Kasumi-1 (cell line): ENCODE measurements around the gene ADPRHL1.
"Not testable (repeated sequence)": the region's sequence is repeated elsewhere in the genome, so short reads cannot be mapped to it uniquely, and the experiment has no call there.

Experiments
- DNase-seq, 2 experiments: peaks; one replicate each; lab custom pipeline; 2025; lab: John Stamatoyannopoulos, UW

ADPRHL1 gene

DNA sequence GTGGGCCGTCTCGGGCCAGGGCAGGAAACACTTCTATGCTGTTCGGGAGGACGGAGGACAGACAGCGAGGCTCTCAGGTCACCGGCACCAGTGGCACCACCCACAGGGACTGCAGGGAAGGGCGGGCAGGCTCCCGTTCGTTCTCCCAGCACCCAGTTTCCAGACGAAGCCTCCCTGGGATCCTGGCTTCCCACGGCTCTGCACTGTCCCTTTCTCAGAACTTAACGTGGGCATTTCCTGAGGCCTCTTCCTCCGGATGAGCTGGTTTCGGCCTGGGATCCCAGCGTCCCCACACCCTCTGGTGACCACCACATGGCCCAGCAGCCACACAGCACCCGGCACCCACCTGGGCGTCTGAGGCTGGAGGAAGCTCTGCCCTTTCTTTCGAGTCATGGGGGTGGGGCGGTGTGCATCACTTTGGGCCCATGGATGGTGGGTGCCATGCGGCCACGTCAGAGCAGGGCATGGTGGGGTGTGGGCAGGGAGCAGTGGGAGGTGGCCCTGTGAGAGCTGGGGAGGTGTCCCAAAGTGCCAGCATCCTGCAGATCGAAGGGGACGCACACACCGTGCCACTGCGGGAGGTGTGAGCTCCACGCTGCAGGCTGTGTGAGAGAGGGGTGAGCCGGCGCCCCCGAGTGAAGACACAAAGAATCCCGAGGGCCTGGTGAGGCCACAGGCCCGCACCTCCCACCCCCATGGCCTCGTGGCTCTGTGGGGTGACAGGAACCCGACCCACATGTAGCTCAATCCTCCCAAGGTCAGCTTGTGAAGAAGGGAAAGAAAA, 50.6 kb downstream of the ADPRHL1 start:
- no peak for DNase-seq

DNA sequence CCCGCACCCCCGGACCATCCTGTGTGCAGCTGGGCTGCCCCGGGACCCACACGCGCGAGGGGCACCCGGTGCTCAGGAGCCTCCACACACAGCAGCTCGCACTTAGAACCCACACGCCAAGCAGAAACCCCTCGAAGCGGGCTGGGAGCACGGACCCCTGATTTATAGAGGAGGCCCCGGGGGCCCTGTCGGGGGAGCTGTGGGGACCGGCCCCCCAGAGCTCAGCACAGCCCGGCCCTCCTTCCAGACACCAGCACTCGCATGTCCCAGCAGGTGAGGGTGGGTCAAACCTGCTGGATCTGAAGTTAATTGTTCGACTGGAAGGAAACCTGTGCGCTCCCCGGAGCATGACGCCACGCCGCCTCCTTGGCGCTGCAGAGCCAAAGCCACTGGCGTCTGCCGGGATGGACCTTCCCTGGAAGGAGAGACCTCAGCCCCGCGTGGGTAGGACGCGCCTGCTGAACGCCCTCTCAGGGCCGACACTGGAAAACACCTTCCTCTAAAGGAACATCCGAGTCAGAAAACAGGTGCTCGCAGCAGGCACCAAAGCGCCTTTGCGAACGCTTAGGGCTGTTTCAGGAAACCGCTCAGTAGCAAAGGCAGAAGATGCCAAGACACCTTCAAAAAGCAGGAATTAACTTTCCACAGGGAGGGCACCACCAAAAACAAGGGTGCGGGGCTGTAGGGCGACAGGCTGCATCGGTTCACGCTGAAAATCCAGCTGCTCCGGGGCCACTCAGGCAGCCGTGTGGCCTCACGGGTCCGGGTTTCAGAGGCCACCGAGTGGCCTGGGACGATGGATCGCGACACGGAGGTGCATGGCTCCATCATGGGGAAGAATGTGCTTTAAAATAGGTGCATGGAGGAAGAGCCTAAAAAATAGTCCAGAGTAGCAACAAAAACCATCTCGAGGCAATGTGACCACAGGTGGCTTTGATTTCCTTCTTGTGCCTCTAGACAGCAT, 51.6 kb downstream of the ADPRHL1 start:
- no peak for DNase-seq

DNA sequence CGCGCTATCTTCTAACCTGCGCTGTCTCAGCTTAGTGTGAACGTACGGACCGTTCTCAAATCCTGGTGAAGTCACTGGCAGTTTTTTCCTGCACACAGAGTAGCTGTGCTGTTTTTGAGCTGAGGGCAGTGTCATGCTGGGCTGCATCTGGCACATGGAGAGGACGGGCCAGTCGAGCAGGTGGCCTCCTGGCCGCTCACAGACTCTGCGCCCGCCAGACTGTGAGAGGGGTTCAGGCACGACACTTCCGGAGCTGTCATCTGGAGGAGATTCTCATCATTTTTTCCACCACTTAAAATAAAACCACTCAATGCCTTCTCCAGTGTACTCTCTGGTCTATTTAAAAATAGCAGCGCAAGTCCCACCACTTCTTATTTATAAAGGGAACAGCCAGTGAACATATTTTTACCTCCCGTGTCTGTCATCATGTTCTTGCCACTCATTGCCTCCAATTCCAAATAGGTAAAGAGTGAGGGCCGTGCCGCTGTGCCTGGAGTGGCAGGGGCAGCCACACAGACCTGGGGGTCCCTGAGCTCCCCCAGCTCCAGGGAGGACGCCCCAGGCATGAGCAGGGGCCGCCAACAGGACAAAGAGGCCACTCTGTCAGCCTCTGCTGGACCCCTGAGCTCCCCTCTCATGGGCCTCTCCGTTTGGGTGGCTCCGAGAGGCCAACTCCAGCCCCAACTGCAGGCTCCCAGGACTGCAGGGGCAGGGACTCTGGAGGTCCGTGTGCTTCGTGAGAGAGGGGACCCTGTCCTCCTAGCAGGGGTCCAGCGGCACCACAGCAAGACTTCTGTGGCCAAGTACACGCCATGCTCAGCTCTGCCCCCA, 52.5 kb downstream of the ADPRHL1 start:
- peak; percentile 13 to 14 for DNase-seq

DNA sequence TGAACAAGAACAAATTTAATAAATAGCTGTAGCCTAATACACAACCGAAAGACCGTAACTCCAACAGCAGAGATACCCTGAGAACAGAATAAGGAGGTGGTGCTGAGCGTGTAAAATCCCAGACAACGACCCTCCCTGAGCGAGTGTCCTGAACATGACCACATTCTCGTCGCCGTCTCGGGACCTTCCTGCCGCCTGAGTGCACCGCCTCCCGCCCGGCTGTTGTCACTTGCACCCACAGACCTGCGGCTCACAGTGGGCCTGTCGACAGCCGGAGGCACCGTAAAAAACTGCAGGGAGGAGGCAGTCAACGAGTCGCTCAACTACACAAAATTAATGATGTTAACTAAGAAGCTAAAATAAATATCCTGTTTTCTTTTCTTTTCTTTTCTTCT, 53.5 kb downstream of the ADPRHL1 start:
- no peak for DNase-seq

DNA sequence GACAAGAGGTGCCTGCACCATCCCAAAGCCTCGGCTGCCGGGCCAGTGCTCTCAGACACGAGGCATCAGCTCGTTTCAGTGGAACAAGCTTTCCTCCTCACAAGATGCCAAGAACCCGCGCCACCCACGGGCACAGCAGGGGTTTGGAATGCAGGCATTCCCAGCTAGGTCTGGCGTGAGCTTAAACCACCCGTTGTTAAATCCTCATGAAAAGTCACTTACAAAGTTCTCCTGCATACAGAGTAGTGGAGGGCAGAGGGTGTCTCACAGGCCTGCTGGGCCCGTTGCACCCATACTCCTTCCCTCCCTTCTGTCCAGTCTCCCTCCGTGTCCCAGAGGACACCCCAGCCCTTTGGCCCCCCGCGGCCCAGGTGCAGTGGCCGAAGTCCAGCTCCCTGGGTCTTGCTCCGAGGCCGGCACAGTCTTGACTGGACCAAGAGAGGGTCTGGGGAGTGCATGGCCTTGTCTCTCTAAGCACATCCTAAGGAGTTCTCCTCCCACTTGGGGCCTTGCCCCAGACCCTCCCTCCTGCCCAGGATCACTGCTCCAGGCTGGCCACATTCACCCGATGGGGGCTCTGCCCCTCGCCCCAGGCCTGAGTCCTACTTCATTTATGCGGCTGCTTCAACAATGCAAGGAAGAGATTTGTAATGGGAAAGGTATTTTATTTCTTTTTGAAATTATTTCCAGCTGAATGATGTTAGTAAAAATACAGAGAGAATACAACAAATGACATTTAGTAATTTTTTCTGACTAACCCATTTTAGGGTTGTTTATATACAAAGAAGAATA, 54.1 kb downstream of the ADPRHL1 start:
- no peak for DNase-seq

DNA sequence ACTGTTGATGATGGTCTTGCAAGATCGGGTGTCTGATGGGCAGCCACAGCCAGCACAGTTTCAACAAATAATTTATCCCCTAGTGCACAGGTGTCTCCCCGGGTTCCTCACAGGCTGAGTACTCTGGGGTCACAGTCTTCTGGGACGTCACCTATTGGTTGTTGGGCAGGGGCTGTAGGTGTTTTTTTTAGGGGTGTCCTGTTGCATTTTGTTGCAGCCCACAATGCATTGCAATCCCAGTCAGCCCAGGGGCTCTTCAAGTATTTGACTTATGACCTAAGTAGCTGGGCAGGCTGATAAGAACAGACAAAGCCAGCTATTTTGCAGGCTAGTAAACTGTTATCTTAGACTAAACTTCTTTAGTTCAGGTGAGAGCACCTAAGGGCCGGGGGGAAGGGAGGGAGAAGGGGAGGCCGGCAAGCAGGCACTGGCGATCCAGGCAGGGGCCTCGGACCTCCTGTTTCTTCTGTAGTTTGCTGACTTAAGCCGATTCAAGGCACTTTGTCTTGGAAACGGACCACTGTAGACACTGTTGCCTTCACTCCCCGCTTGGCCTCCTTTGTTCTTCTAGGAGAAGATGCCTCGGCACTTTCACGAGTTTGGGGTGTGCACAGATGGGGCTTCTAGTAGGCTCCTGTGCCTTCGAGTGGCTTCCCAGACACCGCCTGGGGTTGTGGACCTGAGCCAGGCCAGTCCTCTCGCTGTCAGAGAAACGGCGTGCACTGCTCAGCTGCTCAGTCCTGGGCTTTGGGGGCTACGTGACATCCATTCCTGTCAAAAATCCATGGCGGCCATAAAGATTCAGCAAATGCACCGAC, 55.5 kb downstream of the ADPRHL1 start:
- DNase-seq: no peak

DNA sequence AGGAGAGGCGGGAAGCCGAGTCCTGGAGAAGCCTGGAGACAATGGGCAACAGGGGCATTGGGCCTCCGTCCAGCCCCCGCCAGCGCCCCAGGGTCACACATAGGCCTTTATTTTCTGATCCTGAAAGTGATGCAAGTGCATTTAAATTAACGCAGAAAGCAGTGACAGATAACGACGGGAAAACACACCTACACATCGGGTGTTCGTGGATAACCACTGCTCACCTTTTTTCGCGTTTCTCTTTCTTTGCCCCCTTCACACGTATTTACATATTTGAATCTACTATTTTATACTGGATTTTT, 59.0 kb downstream of the ADPRHL1 start:
- DNase-seq: no peak

DNA sequence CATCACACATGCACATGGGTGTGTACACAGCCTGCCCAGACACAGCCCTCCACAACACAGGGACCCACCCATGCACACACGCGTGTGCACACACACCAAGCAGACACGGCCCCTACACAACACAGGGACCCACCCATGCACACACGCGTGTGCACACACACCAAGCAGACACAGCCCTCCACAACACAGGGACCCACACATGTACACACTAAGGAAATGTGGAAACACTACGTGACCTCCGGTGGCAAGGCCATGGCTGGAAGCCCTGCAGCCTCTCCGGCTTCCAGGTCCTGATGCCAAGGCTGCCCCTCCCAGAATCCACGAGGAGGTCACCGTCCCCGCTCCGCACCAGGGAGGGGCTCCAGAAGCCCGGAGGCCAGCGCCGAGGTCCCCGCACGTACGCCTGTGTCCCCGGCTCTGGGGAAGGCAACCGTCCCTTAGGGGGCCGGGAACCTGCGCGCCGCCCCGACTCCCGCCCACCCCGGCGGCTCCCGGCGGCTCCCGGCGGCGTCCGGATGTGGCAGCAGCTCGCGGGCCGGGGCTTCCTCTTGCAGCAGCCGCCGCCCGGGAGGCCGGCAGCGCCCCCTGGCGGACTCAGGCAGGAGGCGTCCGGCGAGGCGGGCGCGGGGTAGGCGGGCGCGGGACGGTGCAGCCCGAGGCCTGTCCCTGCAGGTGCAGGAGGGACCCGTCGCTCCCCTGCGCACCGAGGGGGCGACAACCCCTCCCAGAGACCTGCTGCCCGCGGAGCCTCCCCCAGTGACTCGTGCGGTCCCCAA, 59.5 kb downstream of the ADPRHL1 start:
- peak; percentile 66 to 78 for DNase-seq

DNA sequence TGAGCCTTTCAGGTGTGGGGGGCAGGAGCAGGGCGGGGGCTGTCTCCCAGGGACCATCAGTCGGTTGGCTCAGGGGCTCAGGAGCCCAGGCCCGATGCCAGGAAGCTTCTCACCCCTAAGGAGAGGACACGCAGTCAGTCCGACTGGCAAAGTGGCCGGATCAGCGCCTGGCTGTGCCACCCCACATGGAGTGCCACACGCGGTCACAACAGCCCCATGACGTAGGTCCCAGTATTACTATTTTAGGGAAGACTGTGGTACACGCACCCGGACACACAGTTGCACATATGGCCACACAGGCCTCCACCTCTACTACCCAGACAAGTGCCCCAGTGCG, 60.1 kb downstream of the ADPRHL1 start:
- no peak for DNase-seq

DNA sequence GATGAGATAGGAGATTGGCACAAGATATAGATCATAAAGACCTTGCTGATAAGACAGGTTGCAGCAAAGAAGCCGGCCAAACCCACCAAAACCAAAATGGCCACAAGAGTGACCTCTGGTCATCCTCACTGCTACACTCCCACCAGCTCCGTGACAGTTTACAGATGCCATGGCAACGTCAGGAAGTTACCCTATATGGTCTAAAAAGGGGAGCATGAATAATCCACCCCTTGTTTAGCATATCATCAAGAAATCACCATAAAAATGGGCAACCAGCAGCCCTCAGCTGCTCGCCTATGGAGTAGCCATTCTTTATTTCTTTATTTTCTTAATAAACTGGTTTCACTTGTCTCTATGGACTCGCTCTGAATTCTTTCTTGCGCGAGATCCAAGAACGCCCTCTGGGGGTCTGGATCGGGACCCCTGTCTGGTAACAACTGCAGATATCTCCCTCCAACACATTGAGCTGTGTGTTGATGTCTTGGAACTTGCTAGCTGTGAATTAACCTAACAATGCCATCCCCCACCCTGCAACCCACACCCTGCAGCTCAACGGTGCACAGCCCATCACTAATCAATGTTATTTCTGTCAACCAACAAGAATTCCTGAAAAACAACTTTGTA, 62.3 kb downstream of the ADPRHL1 start:
- no peak for DNase-seq

DNA sequence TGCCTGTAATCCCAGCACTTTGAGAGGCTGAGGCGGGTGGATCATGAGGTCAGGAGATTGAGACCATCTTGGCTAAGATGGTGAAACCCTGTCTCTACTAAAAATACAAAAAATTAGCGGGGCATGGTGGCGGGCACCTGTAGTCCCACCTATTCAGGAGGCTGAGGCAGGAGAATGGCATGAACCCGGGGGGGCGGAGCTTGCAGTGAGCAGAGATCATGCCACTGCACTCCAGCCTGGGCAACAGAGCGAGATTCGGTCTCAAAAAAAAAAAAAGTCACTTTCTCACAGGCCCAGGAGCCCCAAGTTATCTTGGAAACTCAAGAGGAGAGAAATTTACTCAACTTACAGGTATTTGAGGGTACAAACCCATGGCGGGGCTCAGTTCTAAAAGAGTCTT, 63.7 kb downstream of the ADPRHL1 start:
- not testable (repeated sequence) for DNase-seq

DNA sequence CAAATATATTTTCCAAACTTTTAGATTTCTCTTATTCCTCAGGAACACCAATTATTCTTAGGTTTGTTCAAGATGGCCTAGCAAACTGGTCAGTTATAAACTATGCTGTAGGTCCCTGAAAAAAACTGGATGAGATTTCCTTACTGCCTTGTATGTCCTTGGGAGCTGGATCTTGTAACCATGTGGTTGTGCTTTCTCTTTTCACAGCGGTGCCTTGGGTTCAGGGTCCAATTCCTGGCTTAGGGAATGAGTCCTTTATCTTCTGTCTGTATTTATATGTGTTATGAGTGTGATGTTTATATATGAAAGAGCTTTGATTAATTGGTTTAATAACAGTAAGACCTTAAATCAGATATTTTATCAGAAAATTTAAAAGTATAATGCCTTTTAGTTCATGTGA, 65.9 kb downstream of the ADPRHL1 start:
- DNase-seq: no peak

DNA sequence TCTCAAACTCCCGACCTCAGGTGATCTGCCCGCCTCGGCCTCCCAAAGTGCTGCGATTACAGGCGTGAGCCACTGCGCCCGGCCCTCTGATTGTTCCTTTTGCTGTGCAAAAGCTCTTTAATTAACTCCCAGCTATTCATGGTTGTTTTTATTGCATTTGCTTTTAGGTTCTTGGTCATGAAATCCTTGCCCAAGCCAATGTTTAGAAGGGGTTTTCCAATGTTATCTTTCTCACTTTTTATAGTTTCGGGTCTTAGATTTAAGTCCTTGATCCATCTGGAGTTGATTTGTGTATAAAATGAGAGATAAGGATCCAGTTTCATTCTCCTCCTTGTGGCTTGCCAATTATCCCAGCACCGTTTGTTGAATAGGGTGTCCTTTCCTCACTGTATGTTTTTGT, 70.2 kb downstream of the ADPRHL1 start:
- no peak for DNase-seq

DNA sequence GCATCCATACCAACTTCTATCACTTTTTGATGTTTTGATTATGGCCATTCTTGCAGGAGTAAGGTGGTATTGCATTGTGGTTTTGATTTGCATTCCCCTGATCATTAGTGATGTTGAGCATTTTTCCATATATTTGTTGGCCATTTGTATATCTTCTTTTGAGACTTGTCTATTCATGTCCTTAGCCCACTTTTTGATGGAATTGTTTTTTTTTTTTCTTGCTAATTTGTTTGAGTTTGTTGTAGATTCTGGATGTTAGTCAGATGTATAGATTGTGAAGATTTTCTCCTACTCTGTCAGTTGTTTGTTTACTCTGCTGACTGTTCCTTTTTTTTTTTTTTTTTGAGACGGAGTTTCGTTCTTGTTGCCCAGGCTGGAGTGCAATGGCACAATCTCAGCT, 70.7 kb downstream of the ADPRHL1 start:
- DNase-seq: not testable (repeated sequence)

DNA sequence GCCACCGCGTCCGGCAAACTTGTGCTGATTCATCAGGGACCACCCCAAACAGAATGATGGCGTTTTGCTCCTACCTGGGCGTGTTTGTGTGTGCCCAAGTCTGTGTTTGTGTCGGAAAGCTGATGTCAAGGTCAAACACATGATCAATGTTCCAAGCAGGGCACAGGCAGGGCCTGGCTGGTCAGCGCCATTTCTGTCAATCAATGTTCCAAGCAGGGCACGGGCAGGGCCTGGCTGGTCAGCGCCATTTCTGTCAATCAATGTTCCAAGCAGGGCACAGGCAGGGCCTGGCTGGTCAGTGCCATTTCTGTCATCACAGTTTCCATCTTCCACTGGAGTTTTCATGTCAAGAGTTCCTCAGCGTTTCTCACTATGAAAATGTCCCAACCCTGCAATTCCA, 74.5 kb downstream of the ADPRHL1 start:
- DNase-seq: no peak

DNA sequence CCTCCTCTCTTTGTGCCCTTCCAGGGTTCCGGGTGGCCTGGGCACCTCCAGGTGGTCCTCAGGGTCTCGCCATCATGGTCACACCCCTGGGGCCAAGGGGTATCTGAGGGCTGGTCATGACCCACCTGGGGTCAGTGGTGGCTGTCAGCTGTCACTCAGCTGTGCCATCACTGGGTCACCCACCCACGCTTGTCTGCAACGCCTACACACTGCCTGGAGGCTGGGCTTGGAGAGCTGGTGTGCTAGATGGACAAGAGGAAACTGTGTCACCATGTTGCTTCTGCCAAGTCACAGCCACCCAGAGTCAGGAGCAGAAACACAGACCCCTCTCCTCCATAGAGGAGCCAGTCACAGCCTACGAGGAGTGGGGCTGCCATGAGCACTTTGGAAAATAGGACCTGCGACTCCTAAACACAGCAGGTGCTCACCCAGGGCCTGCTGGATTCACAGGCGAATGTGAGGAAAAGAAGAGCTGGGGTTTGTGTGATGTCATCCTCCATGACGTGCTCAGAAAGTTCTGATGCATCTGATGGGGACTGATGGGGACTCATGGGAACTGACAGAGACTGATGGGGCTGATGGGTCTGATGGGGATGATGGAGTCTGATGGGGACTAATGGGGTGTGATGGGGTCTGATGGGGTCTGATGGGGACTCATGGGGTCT, 78.6 kb downstream of the ADPRHL1 start:
- DNase-seq: no peak

DNA sequence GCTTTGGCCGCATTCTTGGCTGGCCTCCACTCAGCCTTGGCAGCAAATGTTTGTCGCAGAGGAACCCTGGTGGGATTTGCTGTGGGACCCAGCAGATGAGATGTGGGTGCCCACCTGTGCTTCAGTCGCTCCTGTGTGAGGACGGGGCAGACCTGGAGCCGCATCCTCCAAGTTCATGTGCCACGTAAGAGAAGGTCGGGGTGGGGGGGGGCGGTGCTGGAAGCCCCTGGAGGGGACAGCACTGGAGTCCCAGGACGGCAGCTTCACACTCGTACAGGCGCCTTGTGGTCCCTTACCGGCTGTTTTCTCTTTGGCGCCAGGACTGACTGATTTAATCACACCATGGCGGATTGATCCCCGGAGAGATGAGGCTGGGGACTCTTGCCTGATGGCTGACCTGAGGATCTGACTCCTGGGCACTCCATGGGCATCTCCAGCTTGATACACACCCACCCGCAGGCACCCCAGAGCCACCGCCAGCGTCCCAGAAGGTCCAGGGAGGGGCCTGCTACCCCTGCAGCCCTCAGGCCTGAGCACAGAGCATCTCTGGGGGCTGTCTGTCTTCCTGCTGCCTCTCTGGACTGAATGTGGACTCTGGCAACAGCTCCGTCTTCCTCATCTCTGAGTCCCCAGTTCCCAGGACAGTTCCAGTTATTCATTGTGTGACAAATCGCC, 79.3 kb downstream of the ADPRHL1 start:
- DNase-seq: no peak

DNA sequence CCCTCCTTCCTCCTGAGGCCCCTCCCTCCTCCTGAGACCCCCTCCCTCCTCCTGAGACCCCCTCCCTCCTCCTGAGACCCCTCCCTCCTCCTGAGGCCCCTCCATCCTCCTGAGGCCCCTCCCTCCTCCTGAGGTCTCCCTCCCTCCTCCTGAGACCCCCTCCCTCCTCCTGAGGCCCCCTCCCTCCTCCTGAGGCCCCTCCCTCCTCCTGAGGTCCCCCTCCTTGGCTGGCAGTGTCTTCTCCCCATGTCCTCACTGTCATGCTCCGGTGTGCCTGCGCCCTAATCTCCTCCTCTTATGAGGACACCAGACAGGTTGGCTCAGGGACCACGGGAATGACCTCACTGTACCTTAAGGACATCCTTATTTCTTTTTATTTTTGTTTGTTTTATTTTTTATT, 81.6 kb downstream of the ADPRHL1 start:
- DNase-seq: not testable (repeated sequence)
